HG02759 (cell line): ENCODE measurements around the gene NANOS1.

ENCODE experiments used
- ATAC-seq: cut with Tn5 transposase; IDR thresholded peaks from one replicate; pipeline ENCODE4 v1.9.1; 2021; ENCODE audit warnings: mild to moderate bottlenecking, moderate library complexity; ENCODE audit not compliant: unreplicated experiment

NANOS1 gene, protein sequence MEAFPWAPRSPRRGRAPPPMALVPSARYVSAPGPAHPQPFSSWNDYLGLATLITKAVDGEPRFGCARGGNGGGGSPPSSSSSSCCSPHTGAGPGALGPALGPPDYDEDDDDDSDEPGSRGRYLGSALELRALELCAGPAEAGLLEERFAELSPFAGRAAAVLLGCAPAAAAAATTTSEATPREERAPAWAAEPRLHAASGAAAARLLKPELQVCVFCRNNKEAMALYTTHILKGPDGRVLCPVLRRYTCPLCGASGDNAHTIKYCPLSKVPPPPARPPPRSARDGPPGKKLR

DNA sequence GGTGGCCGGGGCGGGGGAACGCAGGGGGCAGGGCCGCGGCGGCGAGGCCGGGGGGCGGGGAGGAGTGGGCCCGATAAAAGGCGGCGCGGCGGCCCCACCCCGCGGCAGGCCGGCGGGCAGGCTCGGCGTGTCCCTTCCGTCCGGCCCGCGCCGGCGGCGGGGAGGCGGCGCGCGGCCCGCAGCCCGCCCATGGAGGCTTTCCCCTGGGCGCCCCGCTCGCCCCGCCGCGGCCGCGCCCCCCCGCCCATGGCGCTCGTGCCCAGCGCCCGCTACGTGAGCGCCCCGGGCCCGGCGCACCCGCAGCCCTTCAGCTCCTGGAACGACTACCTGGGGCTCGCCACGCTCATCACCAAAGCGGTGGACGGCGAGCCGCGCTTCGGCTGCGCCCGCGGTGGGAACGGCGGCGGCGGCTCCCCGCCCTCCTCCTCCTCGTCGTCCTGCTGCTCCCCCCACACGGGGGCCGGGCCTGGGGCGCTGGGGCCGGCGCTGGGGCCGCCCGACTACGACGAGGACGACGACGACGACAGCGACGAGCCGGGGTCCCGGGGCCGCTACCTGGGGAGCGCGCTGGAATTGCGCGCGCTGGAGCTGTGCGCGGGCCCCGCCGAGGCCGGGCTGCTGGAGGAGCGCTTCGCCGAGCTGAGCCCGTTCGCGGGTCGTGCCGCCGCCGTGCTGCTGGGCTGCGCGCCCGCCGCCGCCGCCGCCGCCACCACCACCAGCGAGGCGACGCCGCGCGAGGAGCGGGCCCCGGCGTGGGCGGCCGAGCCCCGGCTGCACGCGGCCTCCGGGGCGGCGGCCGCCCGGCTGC, at the start of gene NANOS1:
Gene NANOS1, plus strand, starts transcription at position 102 of the 808 bp plus-strand sequence. Its CDS starts 88 bp downstream, at position 190.
- peak; percentile 24 for ATAC-seq

DNA sequence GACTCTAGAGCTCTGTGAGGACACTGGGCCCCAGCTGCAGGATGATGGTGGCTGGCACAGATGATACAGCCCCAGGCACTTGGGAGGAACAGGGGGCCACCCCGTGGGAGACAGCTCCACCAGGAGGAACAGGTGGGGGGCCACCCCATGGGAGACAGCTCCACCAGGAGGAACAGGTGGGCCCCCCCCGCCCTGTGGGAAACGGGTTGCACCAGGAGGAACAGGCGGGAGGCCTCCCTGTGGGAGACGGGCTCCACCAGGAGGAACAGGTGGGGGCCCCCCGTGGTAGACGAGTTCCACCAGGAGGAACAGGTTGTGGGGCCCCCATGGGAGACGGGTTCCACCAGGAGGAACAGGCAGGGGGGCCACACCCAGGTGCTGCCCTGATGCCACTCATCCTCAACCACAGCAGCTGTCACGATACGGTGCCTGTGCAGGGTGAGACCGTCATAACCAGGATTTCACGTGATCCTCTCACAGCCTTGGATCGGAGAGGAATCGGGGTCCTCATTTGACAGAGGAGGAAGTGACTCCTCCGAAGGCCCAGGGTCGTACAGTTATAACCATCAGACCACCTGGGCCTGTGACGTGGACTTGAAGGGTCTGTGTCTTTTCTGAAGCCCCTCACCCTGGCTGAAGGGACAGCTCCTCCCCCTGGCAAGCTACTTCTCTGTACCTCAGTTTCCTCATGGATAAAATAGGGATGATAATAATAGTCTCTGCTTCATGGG, 49.2 kb upstream of the NANOS1 start:
- no peak for ATAC-seq

DNA sequence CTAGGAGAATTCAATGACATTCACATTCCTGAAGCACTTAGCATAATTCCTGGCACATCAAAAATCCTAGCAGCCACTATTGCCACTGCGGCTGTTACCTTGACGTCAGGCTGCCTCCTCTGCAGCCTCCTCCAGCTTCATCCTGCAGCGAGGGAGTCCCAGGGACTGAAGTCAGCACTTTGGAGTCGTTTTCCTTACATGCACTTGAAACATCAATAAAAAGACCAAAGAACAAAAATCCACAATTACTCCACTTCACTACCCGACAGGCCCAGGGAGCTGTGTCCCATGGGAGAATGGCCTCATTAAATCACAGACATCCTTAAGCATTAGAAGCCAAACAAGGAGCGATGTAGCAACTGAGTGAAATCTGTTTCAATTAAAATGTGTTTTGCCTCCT, 48.6 kb upstream of the NANOS1 start:
- no peak for ATAC-seq

DNA sequence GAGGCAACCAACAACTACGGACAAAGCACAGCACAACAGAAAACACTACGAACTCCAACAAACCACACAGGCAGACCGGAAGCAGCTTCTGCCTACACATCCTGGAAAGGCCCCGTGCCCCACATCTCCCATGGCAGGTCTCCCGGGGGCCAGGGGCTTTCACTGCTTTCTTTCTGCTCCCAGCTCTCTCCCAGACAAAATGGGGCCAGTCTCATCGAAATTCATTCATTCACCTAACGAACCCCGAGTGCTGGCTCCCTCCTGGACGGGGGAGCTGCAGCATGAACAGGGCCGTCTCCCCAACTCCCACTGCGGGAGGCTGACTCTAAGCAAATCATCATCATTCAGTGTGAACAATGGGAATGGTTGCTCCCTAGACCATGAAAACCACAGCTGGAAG, 47.6 kb upstream of the NANOS1 start:
- no peak for ATAC-seq

DNA sequence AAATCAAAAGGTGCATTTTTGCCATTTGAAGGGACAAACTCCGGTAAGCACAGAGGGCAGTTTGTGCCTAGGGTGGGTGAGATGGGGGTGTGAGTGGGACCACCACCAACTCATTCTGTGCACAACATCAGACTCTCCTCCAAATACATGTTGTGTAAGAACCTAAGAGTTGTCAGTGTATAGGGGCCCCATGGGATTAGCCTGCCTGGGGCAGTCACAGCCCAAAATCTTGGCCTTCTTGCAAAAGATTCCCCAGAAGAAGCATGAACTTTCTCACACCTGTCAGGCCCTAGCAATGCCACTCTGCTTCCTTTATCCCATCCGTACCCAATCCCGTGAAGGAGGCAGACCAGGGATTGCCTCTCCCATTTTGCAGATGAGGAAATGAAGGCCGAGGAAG, 47.1 kb upstream of the NANOS1 start:
- no peak for ATAC-seq

DNA sequence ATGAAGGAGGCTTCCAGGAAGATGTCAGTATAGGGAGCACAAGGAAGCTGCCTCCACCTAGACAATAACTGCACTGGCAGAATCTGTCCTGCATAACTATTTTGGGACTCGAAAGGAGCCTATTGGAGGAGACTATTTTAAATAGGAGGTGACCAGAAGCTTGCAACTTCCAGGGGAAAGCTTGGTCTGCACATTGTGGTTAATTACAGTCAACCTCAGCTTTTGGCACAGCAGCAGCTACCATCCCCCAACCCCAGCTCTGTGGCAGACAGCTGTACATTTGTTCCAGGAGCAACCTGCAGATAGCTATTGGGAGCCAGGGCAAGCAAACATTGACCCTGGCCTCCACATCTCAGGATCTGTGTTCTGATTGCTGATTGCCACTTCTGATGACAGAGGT, 46.3 kb upstream of the NANOS1 start:
- no peak for ATAC-seq

DNA sequence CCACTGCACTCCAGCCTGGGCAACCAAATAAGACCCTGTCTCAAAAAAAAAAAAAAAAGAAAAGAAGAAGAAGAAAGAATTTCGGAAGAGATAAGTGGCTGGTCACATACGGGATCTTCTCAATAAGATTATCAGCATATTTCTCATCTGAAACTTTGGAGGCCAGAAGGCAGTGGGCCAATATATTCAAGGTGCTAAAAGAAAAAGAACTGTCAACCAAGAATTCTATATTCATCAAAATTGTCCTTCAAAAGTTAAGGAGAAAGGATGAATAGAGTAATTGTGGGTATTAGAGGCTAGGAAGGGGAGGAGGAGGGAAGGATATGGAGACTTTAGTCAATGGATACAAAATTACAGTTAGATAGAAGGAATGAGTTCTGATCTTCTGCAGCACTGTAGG, 43.9 kb upstream of the NANOS1 start:
- ATAC-seq = no peak

DNA sequence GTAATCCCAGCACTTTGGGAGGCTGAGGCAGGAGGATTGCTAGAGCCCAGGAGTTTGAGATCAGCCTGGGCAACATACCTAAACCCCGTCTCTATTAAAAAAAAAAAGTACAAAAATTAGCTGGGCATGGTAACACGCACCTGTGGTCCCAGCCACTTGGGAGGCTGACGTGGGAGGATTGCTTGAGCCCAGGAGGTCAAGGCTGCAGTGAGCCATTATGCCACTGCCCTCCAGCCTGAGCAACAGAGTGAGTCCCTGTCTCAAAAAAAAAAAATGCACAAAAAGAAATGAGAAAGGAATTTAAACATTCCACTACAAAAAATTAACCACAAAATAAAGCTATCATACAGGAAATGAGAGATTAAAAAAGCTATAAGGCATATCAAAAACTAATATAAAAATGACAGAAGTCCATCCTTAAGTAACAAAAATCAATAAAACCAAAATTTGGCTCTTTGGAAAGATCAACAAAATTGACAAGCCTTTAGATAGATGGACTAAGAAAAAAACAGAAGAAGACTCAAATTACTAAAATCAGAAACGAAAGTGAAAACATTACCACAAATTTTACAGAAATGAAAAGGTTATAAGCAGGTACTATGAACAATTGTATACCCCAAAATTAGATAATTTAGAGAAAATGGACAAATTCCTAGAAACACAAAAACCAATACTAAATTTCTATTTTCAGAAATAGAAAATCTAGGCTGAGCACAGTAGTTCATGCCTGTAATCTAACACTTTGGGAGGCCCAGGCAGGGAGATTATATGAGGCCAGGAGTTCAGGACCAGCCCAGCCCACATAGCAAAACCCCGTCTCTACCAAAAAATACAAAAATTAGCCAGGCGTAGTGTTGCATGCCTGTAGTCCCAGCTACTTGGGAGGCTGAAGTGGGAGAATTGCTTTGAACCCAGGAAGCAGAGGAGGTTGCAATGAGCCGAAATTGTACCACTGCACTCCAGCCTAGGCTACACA, 42.4 kb upstream of the NANOS1 start:
- peak; percentile 78 for ATAC-seq

DNA sequence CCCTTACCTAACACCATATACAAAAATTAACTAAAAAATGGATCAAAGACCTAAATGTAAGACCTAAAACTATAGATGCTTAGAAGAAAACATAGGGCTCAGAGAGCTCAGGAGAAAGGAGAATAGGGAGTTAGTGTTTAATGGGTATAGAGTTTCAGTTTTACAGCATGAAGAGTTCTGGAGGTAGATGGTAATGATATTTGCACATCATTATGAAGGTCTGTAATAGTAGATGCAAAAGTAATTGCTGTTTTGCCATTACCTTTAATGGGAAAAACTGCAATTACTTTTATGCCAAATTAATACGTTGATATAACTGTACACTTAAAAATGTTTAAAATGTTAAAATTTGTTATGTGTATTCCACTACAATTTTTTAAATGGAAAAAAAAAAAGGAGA, 39.2 kb upstream of the NANOS1 start:
- no peak for ATAC-seq

DNA sequence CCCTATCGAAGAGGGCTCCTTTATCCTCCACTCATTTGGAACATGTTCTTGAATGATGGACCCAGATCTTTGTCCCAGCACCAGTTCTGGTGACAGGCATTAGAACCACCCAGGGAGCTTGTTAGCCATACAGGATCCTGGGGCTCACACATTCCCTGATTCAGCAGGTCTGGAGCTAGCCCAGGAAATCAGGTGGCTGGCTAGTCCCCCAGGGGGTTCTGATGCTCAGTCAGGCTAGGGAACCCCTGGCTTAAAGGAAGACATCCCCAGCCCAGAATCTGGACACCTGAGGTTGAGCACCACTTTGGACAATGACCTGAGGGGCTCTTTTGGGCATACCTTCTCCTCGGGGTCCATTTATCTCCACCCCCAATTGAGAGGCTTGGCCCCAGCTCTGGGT, 37.0 kb upstream of the NANOS1 start:
- ATAC-seq = no peak

DNA sequence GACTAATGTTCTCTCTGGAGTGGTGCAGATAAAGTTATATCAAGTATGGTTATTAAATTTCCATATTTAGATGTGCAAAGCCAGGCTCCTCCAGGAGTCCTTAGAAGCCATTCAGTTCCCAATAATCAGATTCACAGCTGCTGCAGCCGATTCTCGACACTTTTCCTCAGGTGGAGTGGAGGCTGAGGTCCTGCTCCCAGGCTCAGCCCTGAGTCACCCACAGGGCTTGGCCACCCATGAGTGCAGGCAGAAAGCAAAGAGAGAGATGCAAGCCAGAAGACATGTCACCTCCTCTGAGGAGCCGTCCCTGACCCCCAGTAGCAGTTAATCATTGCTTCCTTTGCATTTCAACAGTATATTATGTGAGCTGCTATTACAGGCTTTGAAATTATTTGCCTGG, 36.3 kb upstream of the NANOS1 start:
- ATAC-seq = no peak

DNA sequence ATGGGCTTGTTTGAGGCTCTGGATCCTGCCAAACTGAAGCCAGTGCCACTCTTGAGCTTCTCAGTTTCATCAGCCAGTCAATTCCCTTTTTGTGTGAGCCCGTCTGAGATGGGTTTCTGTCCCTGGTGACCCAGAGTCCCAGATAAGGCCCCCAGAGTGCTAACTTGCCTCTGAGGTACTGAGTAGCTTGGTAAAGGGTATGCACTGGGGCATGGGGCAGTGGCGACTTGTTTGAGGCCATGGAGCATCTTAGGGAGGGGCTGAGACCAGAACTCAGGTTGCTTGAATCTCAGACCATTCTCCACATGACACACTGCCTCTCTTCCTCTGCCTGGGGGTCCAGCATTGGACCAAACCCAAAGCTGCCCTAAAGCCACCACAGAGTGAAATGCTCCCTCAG, 35.2 kb upstream of the NANOS1 start:
- no peak for ATAC-seq

DNA sequence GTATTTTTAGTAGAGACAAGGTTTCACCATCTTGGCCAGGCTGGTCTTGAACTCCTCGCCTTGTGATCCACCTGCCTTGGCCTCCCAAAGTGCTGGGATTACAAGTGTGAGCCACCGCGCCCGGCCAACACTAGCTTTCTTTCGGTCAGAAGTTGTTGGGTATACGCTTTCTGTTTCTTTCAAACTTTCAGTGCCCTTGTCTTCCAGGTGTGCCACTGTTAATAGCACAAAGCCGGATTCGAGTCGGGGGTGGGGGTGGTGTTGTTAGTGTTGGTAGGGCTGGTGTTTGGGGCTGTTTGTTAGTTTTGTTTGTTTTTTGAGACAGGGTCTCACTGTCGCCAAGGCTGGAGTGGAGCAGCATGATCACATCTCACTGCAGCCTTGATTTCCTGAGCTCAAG, 33.8 kb upstream of the NANOS1 start:
- ATAC-seq = no peak

DNA sequence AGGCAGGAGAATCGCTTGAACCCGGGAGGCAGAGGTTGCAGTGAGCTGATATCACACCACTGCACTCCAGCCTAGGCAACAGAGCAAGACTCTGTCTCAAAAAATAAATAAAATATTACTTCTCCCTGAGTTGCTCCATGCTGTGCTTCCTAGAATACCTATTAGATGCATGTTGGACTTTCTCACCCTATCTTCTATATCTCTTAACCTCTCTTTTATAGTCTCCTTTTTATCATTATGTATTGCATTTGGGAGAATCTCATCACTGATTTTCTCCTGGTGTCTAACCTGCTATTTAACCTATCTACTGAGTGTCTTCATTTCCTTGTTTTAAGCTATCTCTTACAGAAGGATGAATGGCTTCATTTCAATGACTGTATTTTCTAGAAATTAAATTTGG, 32.1 kb upstream of the NANOS1 start:
- ATAC-seq = no peak

DNA sequence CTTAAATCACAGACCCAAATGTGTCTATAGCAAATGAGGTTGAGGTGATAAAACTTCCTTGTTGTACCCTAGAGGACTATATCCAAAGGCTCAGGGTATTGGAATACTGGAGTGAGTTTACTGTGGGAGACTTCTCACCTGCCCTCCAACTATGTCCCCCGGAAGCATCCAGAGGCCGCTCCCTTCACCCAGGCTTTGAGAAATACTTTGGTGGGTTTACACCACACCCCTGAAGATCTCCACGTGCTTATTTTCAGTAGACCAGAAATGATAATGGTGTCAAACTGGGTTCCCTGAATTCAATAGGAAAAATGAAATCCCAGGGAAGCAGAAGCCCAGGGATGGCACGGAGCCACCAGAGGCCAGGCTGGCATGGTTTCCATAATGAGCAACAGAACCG, 31.3 kb upstream of the NANOS1 start:
- ATAC-seq = no peak

DNA sequence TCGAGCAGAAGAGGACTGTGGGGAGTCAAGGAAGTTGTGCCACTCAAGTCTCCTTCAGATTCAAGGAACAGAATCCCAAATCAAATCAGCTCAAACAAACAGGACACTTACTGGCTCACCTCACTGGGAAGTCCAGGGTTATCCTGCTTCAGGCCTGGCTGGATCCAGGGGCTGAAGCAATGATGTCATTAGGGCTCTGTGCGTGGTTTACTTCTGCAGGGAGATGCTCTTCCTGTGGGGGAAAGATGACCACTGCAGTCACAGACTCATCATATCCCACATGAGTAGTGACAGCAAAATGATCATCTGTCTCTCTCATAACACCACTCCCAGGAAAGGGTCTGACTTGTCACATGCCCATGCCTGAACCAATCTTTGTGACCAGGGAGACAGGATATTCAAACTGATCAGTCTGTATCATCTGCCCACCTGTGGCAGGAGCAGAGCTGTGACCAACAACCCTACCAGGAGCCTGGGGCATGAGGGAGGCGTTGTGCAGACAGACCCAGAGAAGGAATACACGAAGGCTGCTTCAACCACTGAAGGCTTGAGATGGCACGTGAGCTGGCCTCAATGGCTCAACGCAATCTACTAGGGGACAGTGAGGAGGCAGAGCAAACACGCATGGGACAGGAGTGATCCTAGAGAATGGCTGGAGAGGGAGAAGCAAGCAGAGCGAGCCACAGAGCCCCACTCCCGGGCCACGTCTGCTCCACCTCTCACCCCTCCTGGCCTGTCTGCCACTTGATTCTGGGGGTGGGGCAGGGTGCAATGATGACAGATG, 27.6 kb upstream of the NANOS1 start:
- no peak for ATAC-seq

DNA sequence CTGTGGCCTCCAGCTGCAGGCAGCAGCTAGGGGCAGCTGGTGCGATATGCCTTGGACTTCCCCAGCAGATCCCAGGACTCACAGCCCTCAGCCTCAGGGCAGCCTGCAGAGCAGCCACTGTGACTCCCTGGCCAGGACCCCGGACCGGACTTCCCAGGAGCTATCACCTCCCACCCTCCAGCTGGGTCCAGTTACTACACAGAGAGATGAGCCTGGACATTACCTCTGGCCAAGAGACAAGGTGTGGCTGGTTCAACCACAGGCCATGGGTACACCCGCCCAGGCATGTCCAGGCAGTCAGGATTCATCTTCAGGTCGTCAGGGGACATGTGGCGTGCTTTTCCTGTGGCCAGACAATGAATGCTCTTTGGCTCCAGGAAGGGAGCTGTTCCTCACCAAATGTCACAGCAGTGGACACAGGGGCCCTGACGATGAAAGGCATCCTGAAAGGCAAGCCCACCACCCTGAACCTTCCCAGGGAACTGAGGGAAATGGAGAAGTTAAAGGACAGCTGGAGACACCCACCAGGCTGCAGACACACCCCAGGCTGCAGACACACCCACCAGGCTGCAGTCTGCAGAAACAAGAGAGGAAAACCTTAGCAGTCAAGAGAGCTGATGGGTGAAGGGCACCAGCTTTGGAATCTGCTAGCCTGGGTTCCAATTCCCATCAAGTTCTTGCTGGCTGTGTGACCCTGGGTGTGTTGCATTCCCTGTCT, 25.8 kb upstream of the NANOS1 start:
- no peak for ATAC-seq

DNA sequence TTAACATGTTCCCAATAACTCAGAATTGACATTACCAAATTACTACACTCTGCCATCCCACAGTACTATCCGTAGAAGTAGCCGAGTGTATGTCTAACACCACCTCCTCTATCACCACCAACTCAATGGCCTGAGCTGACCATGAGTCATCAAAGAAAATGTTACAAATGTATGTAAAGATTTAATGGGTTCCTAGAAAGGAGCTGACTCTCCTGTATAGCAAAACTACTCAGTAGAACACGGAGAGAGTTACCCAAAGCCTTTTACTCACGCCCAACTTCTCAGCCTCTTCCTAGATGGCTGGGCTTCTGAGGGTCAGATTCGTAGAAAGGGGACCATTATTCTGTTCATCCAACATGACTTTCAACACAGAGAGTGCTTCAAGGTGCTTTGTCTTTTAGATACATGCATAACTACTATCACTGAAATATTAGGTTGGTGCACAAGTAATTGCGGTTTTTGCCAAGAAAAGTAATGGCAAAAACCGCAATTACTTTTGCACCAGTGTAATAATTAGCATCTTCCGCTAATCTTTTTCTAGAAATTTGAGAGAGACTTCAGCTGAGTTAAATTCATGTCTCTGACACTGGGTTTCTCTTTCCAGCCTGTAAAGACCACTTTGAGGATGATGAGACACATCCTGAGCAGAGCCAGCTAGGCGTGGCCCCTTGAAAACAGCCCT, 24.0 kb upstream of the NANOS1 start:
- ATAC-seq = no peak
